ES-I3 (cell line): Measurements from ENCODE around the gene QPRT.
"Not testable (repeated sequence)": the region's sequence is repeated elsewhere in the genome, so short reads cannot be mapped to it uniquely, and the experiment has no call there.

ENCODE experiments used
- H3K36me3 ChIP-seq: 2 replicates; pipeline ENCODE4 v1.6.1; 2013; ENCODE audit warnings: mild to moderate bottlenecking, low read length, control low read depth, moderate library complexity; ENCODE audit not compliant: insufficient read depth
- H3K4me1 ChIP-seq: 2 replicates; pipeline ENCODE4 v1.6.1; 2013; ENCODE audit warnings: mild to moderate bottlenecking, control low read depth, low read length; ENCODE audit not compliant: insufficient read depth
- H3K9ac ChIP-seq: 2 replicates; pipeline ENCODE4 v1.6.1; 2013; ENCODE audit warnings: low read depth, mild to moderate bottlenecking, low read length, moderate library complexity
- H3K9me3 ChIP-seq: 2 replicates; pipeline ENCODE4 v1.6.1; 2013; ENCODE audit warnings: mild to moderate bottlenecking, low read length, moderate library complexity; ENCODE audit not compliant: control insufficient read depth, insufficient read depth

The QPRT gene

GRCh38 chr16:29734786-29735185 lies 55.8 kb downstream of the QPRT start:
- Histone ChIP-seq H3K4me1 (no peaks in the 10 kb centered on the region), H3K36me3 (peaks cover 13% of the 10 kb centered on the region; the same call in 1 of the 2 replicates), H3K9me3 (no peaks in the 10 kb centered on the region), H3K9ac (no peak overlapping the region)

DNA sequence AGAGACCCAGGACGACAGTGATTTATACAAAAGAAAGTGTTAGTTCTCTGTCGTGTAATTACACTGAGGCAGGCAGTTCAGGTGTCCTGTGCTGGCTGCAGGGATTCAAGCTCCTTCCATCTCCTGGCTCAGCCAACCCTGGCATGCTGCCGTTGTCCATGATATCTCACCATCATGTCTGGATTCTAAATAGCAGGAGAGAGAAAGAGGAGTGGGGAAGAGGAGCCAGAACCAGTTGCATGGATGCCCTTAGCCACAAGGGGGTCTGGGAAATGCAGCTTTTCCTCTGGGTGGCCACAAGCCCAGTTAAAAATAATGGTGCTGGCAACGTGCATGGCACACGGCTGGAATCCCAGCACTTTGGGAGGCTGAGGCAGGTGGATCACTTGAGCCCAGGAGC lies 57.1 kb downstream of the QPRT start:
- H3K4me1 ChIP-seq: no peaks in the 10 kb centered on the region
- no peaks in the 10 kb centered on the region for H3K9me3 ChIP-seq
- no peak overlapping the region for H3K9ac ChIP-seq
- peaks cover 13% of the 10 kb centered on the region; the same call in 1 of the 2 replicates for H3K36me3 ChIP-seq

DNA sequence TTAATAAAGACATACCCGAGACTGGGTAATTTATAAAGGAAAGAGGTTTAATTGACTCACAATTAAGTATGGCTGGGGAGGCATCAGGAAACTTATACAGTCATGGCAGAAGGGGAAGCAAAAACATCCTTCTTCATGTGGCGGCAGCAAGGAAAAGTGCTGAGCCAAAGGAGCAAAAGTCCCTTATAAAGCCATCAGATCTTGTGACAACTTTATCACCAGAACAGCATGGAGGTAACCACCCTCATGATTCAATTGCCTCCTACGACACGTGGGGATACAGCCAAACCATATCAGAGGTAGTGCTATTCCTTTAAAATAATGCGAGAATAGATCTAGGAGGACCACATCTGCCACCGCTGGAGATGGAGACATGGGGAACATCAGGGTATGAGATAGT lies 57.8 kb downstream of the QPRT start:
- Histone ChIP-seq H3K9me3 (no peaks in the 10 kb centered on the region), H3K36me3 (peaks cover 13% of the 10 kb centered on the region; the same call in 1 of the 2 replicates), H3K9ac (no peak overlapping the region), H3K4me1 (no peaks in the 10 kb centered on the region)

- H3K4me1 ChIP-seq: no peaks in the 10 kb centered on the region
- no peak overlapping the region for H3K9ac ChIP-seq
- H3K9me3 ChIP-seq: no peaks in the 10 kb centered on the region
- peaks cover 13% of the 10 kb centered on the region; the same call in 1 of the 2 replicates for H3K36me3 ChIP-seq
Measured at GRCh38 chr16:29737713-29738112, 58.7 kb downstream of the QPRT start.

- H3K9ac ChIP-seq: no peak overlapping the region
- peaks cover 13% of the 10 kb centered on the region; the same call in 1 of the 2 replicates for H3K36me3 ChIP-seq
- no peaks in the 10 kb centered on the region for H3K9me3 ChIP-seq
- H3K4me1 ChIP-seq: no peaks in the 10 kb centered on the region
Measured at GRCh38 chr16:29738514-29738913, 59.5 kb downstream of the QPRT start.

GRCh38 chr16:29739927-29740629 lies 61.1 kb downstream of the QPRT start:
- not testable (repeated sequence) for H3K36me3 ChIP-seq, H3K9me3 ChIP-seq, H3K4me1 ChIP-seq, H3K9ac ChIP-seq

- H3K4me1 ChIP-seq: not testable (repeated sequence)
Measured at GRCh38 chr16:29740630-29741015, 61.6 kb downstream of the QPRT start.

DNA sequence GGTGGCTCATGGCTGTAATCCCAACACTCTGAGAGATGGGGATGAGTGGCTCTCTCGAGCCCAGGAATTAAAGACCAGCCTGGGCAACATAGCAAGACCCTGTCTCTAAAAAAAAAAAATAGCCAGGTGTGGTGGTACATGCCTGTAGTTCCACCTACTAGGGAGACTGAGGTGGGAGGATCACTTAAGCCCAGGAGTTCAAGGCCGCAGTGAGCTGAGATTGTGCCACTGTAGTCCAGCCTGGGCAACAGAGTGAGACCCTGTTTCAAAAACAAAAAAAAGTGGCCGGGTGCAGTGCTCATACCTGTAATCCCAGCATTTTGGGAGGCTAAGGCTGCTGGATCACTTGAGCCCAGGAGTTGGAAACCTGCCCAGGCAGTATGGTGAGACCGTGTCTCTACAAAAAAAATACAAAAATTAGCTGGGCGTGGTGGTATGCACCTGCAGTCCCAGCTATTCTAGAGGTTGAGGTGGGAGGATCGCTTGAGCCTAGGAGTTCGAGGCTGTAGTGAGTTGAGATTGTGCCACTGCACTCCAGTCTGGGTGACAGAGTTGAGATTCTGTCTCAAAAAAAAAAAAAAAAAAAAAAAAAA lies 63.8 kb downstream of the QPRT start:
- Histone ChIP-seq H3K9me3 (no peaks in the 10 kb centered on the region), H3K36me3 (no peaks in the 10 kb centered on the region; the same call in 1 of the 2 replicates), H3K9ac (no peak overlapping the region), H3K4me1 (no peaks in the 10 kb centered on the region)

More at GRCh38 chr16:29740630-29741015, 61.6 kb downstream of the QPRT start:
- not testable (repeated sequence) for H3K9me3 ChIP-seq, H3K36me3 ChIP-seq, H3K9ac ChIP-seq

DNA sequence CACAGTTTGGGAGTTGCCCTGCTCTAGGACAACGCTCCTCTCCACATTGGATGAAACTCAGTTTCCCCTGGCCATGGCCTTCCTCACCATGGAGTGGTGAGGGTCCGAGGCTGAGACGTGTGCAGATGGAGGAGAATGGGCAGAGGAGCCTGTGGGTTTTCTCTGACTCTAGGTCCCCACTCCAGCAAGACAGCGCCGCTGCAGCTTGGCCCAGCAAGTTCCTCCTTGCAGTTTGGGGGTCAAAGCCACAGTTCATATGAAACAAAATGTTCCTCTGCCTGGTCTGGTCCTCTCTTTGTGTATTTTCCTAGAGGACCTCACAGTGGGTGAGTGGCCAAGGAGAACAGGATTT lies 64.5 kb downstream of the QPRT start:
- Histone ChIP-seq H3K9me3 (no peaks in the 10 kb centered on the region), H3K36me3 (no peaks in the 10 kb centered on the region; the same call in 1 of the 2 replicates), H3K9ac (no peak overlapping the region), H3K4me1 (no peaks in the 10 kb centered on the region)

DNA sequence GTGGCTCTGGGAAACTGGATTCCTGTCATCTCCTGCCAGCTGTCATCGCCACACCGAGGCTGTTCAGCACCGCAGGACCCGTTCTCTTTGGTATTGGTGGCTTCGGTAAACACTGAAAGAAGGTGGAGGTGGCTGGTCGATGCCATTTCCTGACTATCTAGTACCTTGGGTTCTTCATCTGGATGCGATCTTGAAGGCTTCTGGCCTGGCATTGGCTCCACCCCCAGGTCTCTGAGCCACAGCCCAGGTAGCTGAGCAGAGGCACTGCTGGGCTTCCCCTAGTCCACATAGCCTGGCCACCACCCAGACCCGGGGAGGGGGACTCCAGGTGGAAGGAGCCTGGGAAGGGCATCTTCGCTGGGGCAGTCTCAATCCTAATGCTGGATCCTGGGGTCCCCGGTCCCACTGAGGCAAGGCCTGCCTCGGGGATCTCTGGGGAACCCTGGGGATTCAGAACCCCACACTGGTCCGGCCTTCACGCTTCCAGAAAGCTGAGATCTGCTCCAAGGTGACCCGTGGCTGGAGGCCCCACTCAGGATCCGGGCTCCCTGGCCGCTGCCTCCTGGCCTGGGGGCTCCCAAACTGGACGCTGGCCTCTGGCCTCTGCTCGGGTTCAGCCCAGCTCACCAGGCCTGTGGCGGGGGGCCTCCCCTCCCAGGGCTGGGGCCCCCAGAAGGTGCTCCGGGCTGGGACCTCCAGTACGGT lies 65.0 kb downstream of the QPRT start:
- Histone ChIP-seq H3K4me1 (no peaks in the 10 kb centered on the region), H3K9me3 (no peaks in the 10 kb centered on the region), H3K9ac (no peak overlapping the region), H3K36me3 (no peaks in the 10 kb centered on the region; the same call in 1 of the 2 replicates)

GRCh38 chr16:29744541-29745101 lies 65.6 kb downstream of the QPRT start:
- no peak overlapping the region for H3K9ac ChIP-seq
- H3K9me3 ChIP-seq: no peaks in the 10 kb centered on the region
- H3K4me1 ChIP-seq: no peaks in the 10 kb centered on the region
- no peaks in the 10 kb centered on the region; the same call in 1 of the 2 replicates for H3K36me3 ChIP-seq

DNA sequence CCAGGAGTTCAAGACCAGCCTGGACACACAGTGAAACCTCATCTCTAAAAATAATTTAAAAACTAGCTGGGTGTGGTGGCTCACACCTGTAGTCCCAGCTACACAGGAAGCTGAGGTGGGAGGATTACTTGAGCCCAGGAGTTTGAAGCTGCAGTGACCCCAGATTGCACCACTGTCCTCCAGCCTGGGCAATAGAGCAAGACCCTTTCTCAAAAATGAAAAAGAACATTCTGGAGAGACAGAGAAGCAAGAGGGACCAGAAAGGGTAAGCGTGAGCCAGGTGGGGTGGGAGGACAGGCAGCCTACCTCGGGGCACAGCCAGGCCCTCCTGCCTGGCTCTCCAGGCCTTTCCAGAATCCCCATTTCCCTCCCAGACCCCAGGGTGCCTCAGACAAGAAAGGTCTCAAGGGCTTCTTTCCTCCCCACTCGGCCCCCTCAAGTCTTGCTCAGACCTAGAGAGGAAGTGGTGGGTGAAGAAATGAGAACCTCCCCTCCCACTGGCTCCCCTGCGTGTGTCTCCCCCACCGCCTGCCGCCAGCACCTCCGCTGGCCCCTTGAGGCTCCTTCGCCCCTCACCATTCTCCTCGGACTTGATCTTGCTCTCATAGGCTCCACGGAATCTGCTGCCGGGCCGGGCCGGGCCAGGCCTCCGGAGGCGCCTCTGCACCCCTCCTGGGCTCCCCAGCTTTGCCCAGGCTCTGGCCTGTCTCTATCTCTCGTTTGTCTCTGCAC lies 66.3 kb downstream of the QPRT start:
- Histone ChIP-seq H3K9ac (no peak overlapping the region), H3K36me3 (no peaks in the 10 kb centered on the region; the same call in 1 of the 2 replicates), H3K9me3 (no peaks in the 10 kb centered on the region), H3K4me1 (no peaks in the 10 kb centered on the region)

DNA sequence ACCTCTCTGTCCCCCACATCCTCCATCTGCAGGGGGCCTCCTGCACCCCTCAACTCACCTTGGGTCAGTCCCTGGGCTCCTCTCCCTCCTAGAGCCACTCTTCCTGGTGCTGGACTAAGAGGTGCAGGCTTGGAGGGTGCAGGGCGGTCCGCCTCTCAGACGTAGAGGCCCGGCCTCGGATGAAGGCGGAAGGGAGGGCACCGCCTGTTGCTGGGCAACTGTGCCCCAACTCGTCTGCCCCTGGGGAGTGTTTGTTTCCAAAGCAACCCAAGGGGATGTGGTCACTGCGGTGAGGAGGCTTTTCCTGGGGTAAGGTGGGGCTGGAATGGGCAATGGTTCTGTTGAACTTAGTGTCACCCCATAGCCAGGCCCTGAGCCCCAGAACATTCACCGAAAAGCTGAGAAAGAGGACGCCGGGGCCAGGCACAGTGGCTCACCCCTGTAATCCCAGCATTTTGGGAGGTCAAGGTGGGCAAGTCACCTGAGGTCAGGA lies 66.9 kb downstream of the QPRT start, which contains the start of gene C16orf54:
Gene C16orf54 (minus strand): TSS at position 138 of the 493 bp plus-strand sequence. CDS start 1,039 bp downstream, outside the sequence.
- no peaks in the 10 kb centered on the region for H3K9me3 ChIP-seq
- no peak within 1 kb of the TSS for H3K9ac ChIP-seq
- H3K36me3 ChIP-seq: no peaks in the 10 kb centered on the region; the same call in 1 of the 2 replicates
- H3K4me1 ChIP-seq: no peaks in the 10 kb centered on the region

DNA sequence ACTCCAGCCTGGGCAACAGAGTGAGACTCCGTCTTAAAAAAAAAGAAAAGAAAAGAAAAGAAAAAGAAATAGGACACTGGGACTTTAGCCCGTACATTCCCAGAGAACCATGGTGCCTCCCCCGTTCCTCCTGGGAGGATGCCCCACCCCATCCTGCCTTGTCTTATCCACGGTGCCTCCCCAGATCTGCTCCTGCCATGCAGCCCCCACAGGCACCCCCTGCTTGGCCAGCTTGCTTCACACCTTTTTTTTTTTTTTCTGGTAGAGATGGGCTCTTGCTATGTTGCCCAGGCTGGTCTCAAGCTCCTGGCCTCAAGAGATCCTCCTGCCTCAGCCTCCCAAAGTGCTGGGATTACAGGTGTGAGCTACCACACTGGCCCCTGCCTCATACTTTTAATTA lies 67.5 kb downstream of the QPRT start:
- not testable (repeated sequence) for H3K9ac ChIP-seq, H3K4me1 ChIP-seq, H3K9me3 ChIP-seq, H3K36me3 ChIP-seq
